ENCODE data around the gene ZNG1A. TPM values are rescaled to one million over a fixed set of nuclear protein-coding genes. Genes with fewer than 3 reads are reported as not detected.
"Not testable (repeated sequence)": the region's sequence is repeated elsewhere in the genome, so short reads cannot be mapped to it uniquely, and the experiment has no call there.

The ZNG1A gene
- polyA plus RNA-seq, 3 donors: 26.7 to 70.5 (median 53.1) TPM

DNA sequence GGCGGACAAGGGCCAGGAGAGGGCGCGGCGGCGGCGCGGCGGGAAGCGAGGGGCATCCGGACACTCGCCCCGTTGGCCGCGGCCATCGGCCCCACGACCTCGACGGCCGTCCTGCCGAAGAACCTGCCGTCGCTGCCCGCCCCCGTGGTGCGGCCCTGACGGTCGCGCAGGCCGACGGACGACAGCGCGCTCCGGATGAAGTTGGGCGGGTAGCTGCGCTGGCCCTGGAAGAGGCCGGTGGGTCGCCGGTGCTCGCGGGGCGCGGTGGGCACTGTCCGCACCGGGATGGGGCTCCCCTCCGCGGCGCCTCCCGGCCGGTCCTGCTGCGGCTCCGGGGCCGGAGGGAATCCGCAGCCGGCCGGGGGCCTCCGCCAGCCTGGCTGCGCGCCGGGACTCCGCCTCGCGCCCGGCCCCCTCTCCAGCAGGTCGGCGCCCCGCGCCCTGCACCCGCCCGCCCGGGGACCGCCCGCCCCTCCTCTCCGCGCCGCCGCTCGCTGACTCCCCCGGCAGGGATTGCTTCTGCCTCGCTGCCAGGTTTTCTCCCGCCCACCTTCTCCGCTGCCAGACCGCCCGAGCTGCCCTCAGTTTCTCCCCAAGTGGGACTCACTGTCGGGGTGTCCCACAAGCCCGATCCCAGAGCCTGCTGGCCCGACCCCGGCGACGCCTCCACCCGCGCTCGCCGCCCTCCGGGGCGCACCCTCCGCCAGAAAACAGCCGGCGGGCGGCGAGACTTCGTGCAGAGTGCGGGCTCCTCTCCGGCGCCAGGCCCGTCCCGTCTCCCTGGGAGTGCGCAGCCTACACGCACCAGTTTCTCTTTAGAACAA lies 105.6 kb downstream of the ZNG1A start:
- Histone ChIP-seq H3K27me3 (ENCODE audit: control insufficient read depth in 2 of 2, insufficient read depth in 2 of 2, low read length in 2 of 2) (peaks cover 2 to 17% of the 10 kb centered on the region in 2 donors), H3K4me3 (replicated peaks in 1 of 3; ENCODE audit: low read depth in 2 of 3, low read length in 3 of 3) (peak overlapping the region; percentile 14 to 65 (median 18)), H3K4me2 (replicated peaks; ENCODE audit: extremely low read depth, low read length, poor library complexity, severe bottlenecking) (peak overlapping the region; percentile 54), H2AFZ (ENCODE audit: insufficient read depth, low read depth, low read length, poor library complexity, severe bottlenecking) (peak overlapping the region; percentile 59)
- H3K27ac ChIP-seq (ENCODE audit: low read depth in 1 of 2, low read length in 2 of 2); H3K79me2 ChIP-seq (ENCODE audit: insufficient read depth, low read length); H3K36me3 Mint-ChIP-seq; H3K9ac ChIP-seq (ENCODE audit: insufficient read depth, low read length, poor library complexity, severe bottlenecking); H4K20me1 ChIP-seq (ENCODE audit: insufficient read depth, low read length); H3K4me1 ChIP-seq (ENCODE audit: control insufficient read depth in 1 of 2, insufficient read depth in 2 of 2, low read length in 2 of 2); H3K36me3 ChIP-seq (replicated peaks in 1 of 2; ENCODE audit: control insufficient read depth in 1 of 2, insufficient read depth in 2 of 2, low read length in 2 of 2); DNase-seq; H3K9me3 ChIP-seq (replicated peaks in 1 of 2; ENCODE audit: control insufficient read depth in 1 of 2, insufficient read depth in 1 of 2, low read length in 2 of 2); intact Hi-C loops (cut with micrococcal nuclease); H3K9me3 Mint-ChIP-seq: not testable (repeated sequence)
- peak overlapping the region; percentile 76 to 89 for H3K4me3 Mint-ChIP-seq
- WGBS (ENCODE audit: insufficient coverage): under 1% methylated on average over 74 of the region's 109 CpGs
- peaks cover 12% of the 10 kb centered on the region for H3K4me1 Mint-ChIP-seq
- H3K27me3 Mint-ChIP-seq (ENCODE audit: low read depth in 3 of 3): peaks cover 16 to 29% (median 29%) of the 10 kb centered on the region in 3 donors
- TF ChIP-seq, protein P1, sequence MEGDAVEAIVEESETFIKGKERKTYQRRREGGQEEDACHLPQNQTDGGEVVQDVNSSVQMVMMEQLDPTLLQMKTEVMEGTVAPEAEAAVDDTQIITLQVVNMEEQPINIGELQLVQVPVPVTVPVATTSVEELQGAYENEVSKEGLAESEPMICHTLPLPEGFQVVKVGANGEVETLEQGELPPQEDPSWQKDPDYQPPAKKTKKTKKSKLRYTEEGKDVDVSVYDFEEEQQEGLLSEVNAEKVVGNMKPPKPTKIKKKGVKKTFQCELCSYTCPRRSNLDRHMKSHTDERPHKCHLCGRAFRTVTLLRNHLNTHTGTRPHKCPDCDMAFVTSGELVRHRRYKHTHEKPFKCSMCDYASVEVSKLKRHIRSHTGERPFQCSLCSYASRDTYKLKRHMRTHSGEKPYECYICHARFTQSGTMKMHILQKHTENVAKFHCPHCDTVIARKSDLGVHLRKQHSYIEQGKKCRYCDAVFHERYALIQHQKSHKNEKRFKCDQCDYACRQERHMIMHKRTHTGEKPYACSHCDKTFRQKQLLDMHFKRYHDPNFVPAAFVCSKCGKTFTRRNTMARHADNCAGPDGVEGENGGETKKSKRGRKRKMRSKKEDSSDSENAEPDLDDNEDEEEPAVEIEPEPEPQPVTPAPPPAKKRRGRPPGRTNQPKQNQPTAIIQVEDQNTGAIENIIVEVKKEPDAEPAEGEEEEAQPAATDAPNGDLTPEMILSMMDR (IDR thresholded peaks at IDR 0.05): peak; percentile 10
- peak overlapping the region in 1 of 7 donors; percentile 25 for H3K27ac Mint-ChIP-seq

Other genes with a start within 250 kb of the ZNG1A start
- 10 to 100 TPM in 1 of 3 donors, 1 to 10 TPM in 1, under 1 TPM in 1; 0.85 to 24.0 (median 1.4) TPM for gene WASHC1, start 149.6 kb downstream of the ZNG1A start, polyA plus RNA-seq
- gene FOXD4, start 60.6 kb downstream of the ZNG1A start, polyA plus RNA-seq: not detected
- 100 to 1,000 TPM in 1 of 3 donors, 10 to 100 TPM in 2; 46.8 to 100 (median 95.4) TPM for gene DOCK8, start 35.8 kb upstream of the ZNG1A start, polyA plus RNA-seq